Right cardiac atrium (tissue), 5 donors: ENCODE measurements around the gene EDIL3. TPM values are rescaled to one million over a fixed set of nuclear protein-coding genes. Genes with fewer than 3 reads are reported as not detected.

Source experiments
- ATAC-seq, 2 donors: fragments of 200-7000 bp; cut with Tn5 transposase; one replicate each; pipeline versions ENCODE4 v1.8.0 to v1.9.1; 2020; ENCODE audit warnings: moderate library complexity in 2 of 2, mild to moderate bottlenecking in 1 of 2
- DNase-seq, 3 donors: peaks; one replicate each; pipeline ENCODE4 v3.0.0-alpha.2; 2020
- H3K27ac ChIP-seq: one replicate; pipeline ENCODE4 v1.5.1; 2013; ENCODE audit warnings: mild to moderate bottlenecking, low read length, control low read depth, moderate library complexity
- H3K27me3 ChIP-seq: one replicate; pipeline ENCODE4 v1.6.1; 2013; ENCODE audit not compliant: control insufficient read depth, insufficient read depth
- H3K4me1 ChIP-seq: one replicate; pipeline ENCODE4 v1.6.1; 2013; ENCODE audit warnings: low read length; ENCODE audit not compliant: control insufficient read depth, insufficient read depth
- H3K4me3 ChIP-seq: one replicate; pipeline ENCODE4 v1.5.1; 2013; ENCODE audit warnings: low read length, control low read depth
- H3K9me3 ChIP-seq: one replicate; pipeline ENCODE4 v1.6.1; 2013; ENCODE audit warnings: low read length; ENCODE audit not compliant: control insufficient read depth
- WGBS: extraction: QIAGEN DNeasy Blood & Tissue Kit; methylation state at CpG from one replicate; pipeline ENCODE4 v1.1.7; 2013; 5-methylcytosine and 5-hydroxymethylcytosine counted together
- intact Hi-C, 4 donors: fragments of 100-400 bp; cut with DNase I; formaldehyde crosslinking; loops; one replicate each; pipeline versions ENCODE4 v1.11.0 to v1.14.0; 2022 to 2023
- polyA plus RNA-seq: library from polyadenylated mRNA; stranded (reverse); fragments of 200-250 nt; gene quantifications from one replicate; pipeline ENCODE4 v1.2.3, GENCODE V29; 2013
- total RNA-seq, 4 donors: library from RNA; stranded (reverse); fragmentation: NEBNext Ultra II Directional; extraction: Animal tissue kit (Norgen Biotek cat#: 25700); gene quantifications; one replicate each; pipeline ENCODE4 v1.2.1, GENCODE V29; 2021
- donor health status: healthy with polysubstance abuse.
- donor health status: DM: no; HTN: yes; CAD: no.
- donor health status: DM: no; HTN: no; CAD: no.
- donor health status: DM: no; HTN: yes; CAD: no; lungs with severe emphysema.
- donor health status: DM: yes; HTN: yes; CAD: no.

The EDIL3 gene
- total and polyA plus RNA-seq, 5 donors, result 3.2 to 14.6 (median 5.5) TPM

DNA sequence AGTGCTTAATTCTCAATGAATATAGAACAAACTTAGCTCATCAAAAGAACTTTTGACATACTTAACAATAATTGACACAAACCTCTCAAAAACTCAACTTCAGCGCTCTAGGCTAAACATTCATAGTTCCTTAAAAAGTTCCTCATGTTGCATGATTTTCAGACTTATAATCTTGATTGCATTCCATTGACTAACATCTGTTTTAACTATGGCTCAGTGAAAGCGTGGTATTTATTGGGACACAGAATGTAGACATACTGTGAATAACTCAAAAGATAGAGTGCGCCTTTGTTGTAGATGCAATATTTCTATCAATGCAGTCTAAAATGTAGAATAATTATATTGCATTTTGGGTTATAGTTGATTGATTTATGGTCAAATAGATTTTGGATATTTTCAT is 436.9 kb downstream of the EDIL3 start:
- Histone ChIP-seq H3K9me3 (peaks cover 1% of the 10 kb centered on the region), H3K27me3 (no peaks in the 10 kb centered on the region), H3K4me1 (no peaks in the 10 kb centered on the region), H3K4me3 (no peak overlapping the region), H3K27ac (no peak overlapping the region)
- DNase-seq (no peak), ATAC-seq (no peak)
- intact Hi-C loops, result no loop called here
- WGBS, result 97% methylated on average over 3 of the region's 3 CpGs

DNA sequence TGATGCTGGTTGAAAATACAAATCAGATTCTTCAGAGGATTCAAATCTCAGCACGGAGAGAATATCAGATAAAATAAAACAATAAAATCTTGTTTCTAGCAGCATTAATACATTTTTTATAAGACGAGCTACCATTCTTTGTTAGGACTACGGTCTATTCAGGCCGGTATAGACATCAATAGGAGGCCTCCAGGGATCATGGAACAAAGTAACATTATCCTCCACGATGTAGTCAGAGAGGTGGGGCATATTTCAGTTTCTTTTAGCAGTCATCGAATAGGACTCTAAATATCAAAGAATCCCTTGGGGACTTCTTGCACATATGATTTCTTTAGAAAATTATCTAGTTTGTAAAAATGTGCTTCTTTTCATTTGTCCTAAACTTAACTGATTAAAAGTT is 438.2 kb downstream of the EDIL3 start:
- peaks cover 1% of the 10 kb centered on the region for H3K9me3 ChIP-seq
- intact Hi-C loops, result no loop called here
- H3K4me1 ChIP-seq, result no peaks in the 10 kb centered on the region
- 61% methylated on average over 6 of the region's 6 CpGs for WGBS
- ATAC-seq, result no peak
- no peak overlapping the region for H3K27ac ChIP-seq
- DNase-seq, result no peak
- H3K27me3 ChIP-seq, result no peaks in the 10 kb centered on the region
- H3K4me3 ChIP-seq, result no peak overlapping the region

DNA sequence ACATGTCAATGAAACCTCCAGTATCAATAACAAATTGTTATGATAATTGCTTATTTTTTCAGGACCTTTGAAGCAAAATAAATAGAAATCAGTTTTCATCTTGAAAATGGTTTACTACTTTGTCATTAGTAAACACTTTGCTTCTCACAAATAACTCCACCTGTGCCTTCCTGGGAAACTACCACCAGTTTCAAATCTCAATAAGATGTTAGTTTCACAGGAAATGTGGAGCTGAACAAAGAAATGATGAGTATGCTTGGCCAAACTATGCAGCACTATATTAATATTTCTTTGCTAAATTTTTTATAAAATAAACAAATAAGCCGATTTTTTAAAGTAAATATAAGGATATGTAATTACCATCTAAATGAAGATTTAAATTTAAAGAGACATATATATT is 442.5 kb downstream of the EDIL3 start:
- intact Hi-C loops, result no loop called here
- H3K9me3 ChIP-seq, result peaks cover 1% of the 10 kb centered on the region
- no peak overlapping the region for H3K4me3 ChIP-seq
- 80% methylated on average over 1 of the region's 1 CpG for WGBS
- H3K27me3 ChIP-seq, result no peaks in the 10 kb centered on the region
- DNase-seq, result no peak
- no peaks in the 10 kb centered on the region for H3K4me1 ChIP-seq
- no peak for ATAC-seq
- no peak overlapping the region for H3K27ac ChIP-seq

DNA sequence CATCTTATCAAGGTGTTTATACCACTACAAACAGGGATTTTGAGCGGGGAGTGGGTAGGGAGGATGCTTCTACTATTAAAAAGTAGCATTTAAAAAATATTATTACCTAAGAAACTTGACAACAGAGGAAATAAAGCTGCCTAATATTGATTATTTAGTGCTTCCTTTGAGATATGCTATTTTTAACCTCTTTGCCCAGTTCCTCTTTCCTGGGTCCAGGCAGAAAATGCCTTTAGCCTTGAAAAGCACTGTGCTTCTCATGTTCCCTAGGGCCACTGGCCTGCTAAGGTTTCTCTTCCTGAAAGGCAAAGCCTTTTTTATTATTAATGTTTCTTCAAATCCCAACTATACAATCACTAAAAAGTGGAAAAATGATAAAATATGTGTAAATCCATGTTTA is 446.8 kb downstream of the EDIL3 start:
- no peak overlapping the region for H3K4me3 ChIP-seq
- ATAC-seq (no peak), DNase-seq (no peak)
- intact Hi-C loops, result no loop called here
- H3K27ac ChIP-seq, result no peak overlapping the region
- H3K4me1 ChIP-seq, result no peaks in the 10 kb centered on the region
- no peaks in the 10 kb centered on the region for H3K27me3 ChIP-seq
- no peaks in the 10 kb centered on the region for H3K9me3 ChIP-seq
- WGBS, result 78% methylated on average over 1 of the region's 1 CpG

DNA sequence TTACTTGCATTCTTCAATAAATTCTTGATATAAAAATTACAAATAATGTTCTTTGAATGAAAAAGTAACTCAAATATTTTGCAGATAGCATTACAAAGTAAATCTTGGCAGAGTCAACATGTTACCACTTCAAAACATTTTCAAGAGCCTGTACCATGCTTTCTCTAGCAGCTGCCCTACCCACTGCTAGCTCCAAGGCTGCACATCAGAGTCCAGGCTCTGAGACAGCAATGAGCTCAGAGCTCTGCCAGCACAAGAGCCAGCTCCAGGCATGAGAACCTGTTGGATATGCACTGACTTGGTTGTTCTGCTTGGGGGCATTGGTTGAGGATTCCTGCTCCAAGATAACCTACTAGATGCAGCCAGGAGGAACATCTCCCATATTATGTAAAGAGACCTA is 452.7 kb downstream of the EDIL3 start:
- no peak for DNase-seq
- no peak overlapping the region for H3K4me3 ChIP-seq
- no peaks in the 10 kb centered on the region for H3K4me1 ChIP-seq

DNA sequence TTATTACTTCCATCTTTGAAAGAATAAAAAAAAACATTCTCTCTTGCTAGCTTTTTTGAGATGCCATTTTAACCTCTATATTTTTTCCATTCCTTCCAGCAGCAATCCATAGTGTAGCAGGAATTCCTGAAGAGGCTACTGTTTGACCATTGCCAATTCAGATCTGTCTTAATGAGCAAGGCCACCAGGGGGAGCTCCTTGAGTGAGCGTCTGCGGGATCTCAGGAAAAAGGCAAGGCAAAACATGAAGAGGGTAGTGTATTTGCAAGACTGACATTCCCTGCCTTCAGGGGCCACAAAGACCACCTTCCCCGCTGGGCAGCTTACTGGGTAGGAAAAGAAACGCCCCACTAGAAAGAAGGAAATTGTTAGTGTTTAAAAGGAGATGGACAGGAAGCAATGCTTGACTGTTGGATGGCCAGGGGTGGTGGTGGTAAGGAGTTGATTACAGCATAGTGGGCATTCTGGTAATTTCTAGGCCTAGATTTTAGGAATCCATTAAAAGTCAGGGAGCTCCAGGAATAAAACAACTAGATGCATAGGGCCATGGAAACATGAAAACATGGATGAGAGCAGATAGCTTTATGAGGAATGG is 457.4 kb downstream of the EDIL3 start:
- ATAC-seq, result peak; percentile 24 to 52
- Histone ChIP-seq H3K27ac (no peak overlapping the region), H3K4me1 (peaks cover 1% of the 10 kb centered on the region), H3K27me3 (no peaks in the 10 kb centered on the region), H3K4me3 (no peak overlapping the region), H3K9me3 (peaks cover 3% of the 10 kb centered on the region)
- peak; percentile 52 to 69 (median 59) for DNase-seq
- intact Hi-C loops, result no loop called here
- WGBS, result 38% methylated on average over 4 of the region's 4 CpGs

More for the DNA sequence above, 452.7 kb downstream of the EDIL3 start:
- no peaks in the 10 kb centered on the region for H3K9me3 ChIP-seq
- no peaks in the 10 kb centered on the region for H3K27me3 ChIP-seq
- H3K27ac ChIP-seq, result no peak overlapping the region
- no peak for ATAC-seq
- intact Hi-C loops, result no loop called here

DNA sequence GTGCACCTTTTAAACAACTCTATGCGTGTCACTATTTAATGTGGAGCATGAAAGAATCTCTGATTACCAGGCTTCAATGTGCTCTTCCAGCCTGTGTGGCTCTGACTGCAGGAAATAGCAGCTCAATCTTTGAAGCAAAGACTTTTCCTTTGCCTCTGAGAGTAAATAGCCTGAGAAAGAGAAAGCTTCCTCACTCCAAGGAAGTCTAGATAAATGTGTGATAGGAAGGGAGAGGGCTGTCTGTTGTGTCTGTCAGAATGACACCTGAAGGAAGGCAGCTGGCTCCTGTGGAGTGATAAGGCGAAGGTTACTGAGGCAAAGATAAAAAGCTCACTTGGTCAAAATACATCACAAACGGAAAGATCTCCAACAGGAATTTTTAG is 458.7 kb downstream of the EDIL3 start:
- ATAC-seq (peak; percentile 65), DNase-seq (no peak)
- peaks cover 3% of the 10 kb centered on the region for H3K9me3 ChIP-seq
- H3K27ac ChIP-seq, result no peak overlapping the region
- H3K4me3 ChIP-seq, result no peak overlapping the region
- WGBS, result 35% methylated on average over 3 of the region's 3 CpGs
- H3K27me3 ChIP-seq, result no peaks in the 10 kb centered on the region
- H3K4me1 ChIP-seq, result peaks cover 1% of the 10 kb centered on the region
- intact Hi-C loops, result no loop called here

DNA sequence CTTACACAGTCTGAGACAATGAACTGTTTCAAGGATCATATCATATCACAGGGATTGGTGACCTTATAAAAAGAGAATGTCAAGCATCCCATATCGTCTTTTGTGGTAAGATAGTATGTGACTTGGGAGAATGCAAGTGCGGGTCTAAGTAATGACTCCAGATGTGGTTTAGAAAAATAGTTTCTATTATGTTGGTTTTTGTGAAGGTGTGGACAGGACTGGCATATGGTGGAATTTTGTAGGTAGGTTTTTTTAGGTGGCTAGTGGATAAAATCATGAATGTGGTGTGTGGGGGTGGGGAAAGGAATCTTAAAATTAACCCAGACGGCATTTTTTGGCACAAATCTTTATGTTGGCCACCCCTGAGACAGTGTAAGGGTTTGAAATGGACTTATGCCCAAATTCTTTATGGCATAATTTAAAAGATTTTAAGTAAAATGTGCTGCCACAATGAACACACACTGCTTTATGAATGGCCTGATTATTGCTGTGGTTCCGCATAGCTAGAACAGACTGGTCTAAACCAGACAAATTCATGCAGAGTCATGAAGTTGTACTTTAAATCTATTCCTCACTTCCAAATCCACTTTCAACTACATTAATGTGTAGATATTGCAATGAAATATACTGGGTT is 459.2 kb downstream of the EDIL3 start:
- WGBS, result 54% methylated on average over 4 of the region's 4 CpGs
- Histone ChIP-seq H3K9me3 (peaks cover 3% of the 10 kb centered on the region), H3K4me1 (peaks cover 1% of the 10 kb centered on the region), H3K27me3 (no peaks in the 10 kb centered on the region), H3K27ac (no peak overlapping the region), H3K4me3 (no peak overlapping the region)
- ATAC-seq (peak in 1 of 2 donors; percentile 12), DNase-seq (no peak)
- intact Hi-C loops, result no loop called here

DNA sequence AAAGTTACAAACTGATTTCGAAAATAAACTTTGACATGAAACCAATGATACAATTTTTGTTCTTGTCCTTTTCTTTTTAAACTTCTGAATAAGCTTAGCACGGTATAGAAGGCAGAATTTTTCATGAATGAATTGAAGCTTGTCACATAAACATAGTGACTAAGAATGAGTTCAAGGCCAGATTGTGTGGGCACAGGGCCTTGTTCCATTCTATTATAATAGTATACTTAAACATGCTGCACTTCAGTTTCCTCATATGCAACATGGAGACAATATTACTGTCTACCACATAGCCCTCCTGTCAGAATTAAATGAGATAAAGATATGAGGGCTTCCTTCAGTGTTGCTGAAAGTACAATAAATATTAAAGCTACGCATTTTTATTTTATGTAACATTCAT is 459.8 kb downstream of the EDIL3 start:
- DNase-seq, result no peak
- no peak overlapping the region for H3K4me3 ChIP-seq
- H3K27ac ChIP-seq, result no peak overlapping the region
- no peaks in the 10 kb centered on the region for H3K27me3 ChIP-seq
- 91% methylated on average over 3 of the region's 3 CpGs for WGBS
- H3K9me3 ChIP-seq, result peaks cover 3% of the 10 kb centered on the region
- intact Hi-C loops, result no loop called here
- H3K4me1 ChIP-seq, result peaks cover 1% of the 10 kb centered on the region
- no peak for ATAC-seq

DNA sequence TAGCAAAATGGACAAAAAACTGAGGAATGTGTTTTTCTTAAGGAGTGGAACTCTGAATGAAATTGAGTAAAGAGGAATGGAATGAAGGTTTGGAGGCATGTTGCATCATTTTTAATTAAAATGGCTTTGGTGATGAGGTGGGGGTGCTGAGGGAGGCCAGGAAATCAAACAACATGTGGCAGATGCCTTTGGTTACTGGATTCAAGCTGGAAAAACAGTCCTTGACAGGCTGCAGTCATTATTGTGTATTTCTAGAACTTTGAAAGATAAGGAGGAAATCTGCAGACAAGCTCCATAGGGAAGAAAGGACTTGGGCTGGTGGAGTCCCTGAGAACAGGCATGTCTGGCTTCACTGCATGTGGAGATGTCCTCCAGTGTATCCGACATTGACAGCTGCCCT is 460.5 kb downstream of the EDIL3 start:
- ATAC-seq, result no peak
- Histone ChIP-seq H3K27ac (no peak overlapping the region), H3K9me3 (peaks cover 3% of the 10 kb centered on the region), H3K4me1 (peaks cover 1% of the 10 kb centered on the region), H3K27me3 (no peaks in the 10 kb centered on the region), H3K4me3 (no peak overlapping the region)
- DNase-seq, result no peak
- 39% methylated on average over 1 of the region's 1 CpG for WGBS
- intact Hi-C loops, result no loop called here

DNA sequence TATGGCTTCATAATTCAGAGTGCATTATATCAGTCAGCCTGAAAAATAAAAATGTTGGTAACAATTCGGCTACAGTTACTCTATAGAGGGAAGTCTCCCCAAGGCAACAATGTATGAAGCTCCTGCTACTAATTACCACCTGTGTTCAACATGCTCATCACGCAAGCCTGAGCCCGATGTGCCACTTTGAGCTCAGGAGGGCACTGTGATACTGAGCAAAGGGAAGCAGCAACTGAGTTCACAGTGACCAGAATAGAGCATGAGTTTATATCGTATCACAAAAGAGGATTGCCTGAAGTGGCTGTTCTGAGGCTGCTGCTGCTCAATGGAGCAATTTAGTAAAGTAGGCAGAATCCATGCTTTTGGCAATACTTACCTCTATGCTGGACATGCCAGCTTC is 462.0 kb downstream of the EDIL3 start:
- no peak for DNase-seq
- WGBS, result 80% methylated on average over 4 of the region's 4 CpGs
- Histone ChIP-seq H3K27me3 (no peaks in the 10 kb centered on the region), H3K9me3 (peaks cover 3% of the 10 kb centered on the region), H3K27ac (no peak overlapping the region), H3K4me3 (no peak overlapping the region), H3K4me1 (peaks cover 1% of the 10 kb centered on the region)
- no peak for ATAC-seq
- intact Hi-C loops, result no loop called here
